WTC11 (cell line): ENCODE data around the gene TRMT112. TPM values are rescaled to one million over a fixed set of nuclear protein-coding genes. Genes with fewer than 3 reads are reported as not detected.

Experiments
- ATAC-seq: fragments of 200-7000 bp; cut with Tn5 transposase; 2 replicates; pipeline ENCODE4 v1.10.0; 2021; ENCODE audit warnings: mild to moderate bottlenecking, moderate library complexity
- CTCF ChIA-PET: fragments of 300-600 bp; sonication (Branson Sonifier 250); formaldehyde crosslinking; loops from one replicate; lab custom pipeline; 2021; ENCODE audit warnings: antibody characterized with exemption; lab: Charles Lee
- POLR2A ChIA-PET: fragments of 350-600 bp; sonication (Branson Sonifier 250); formaldehyde crosslinking; loops from one replicate; lab custom pipeline; 2021; ENCODE audit warnings: antibody characterized with exemption; lab: Charles Lee
- DNase-seq: peaks from one replicate; pipeline ENCODE4 v3.0.0; 2021; ENCODE audit warnings: low spot score
- H3K27ac Mint-ChIP-seq: 2 replicates; pipeline ENCODE4 v1.8.0; 2021; ENCODE audit warnings: mixed read lengths
- H3K27me3 Mint-ChIP-seq: 2 replicates; pipeline ENCODE4 v1.8.0; 2021; ENCODE audit warnings: low read depth, mild to moderate bottlenecking, moderate library complexity, mixed read lengths
- H3K36me3 Mint-ChIP-seq: 2 replicates; pipeline ENCODE4 v1.8.0; 2021; ENCODE audit warnings: mixed read lengths
- H3K4me1 Mint-ChIP-seq: 2 replicates; pipeline ENCODE4 v1.8.0; 2022; ENCODE audit warnings: mixed read lengths
- H3K4me3 Mint-ChIP-seq: 2 replicates; pipeline ENCODE4 v1.8.0; 2021; ENCODE audit warnings: mild to moderate bottlenecking, moderate library complexity, mixed read lengths
- H3K9me3 Mint-ChIP-seq: 2 replicates; pipeline ENCODE4 v1.8.0; 2021; ENCODE audit warnings: mixed read lengths
- AFF4 ChIP-seq: sonication (generic); formaldehyde crosslinking; IDR thresholded peaks from 2 replicates; pipeline ENCODE4 v1.8.1; 2023; ENCODE audit warnings: mild to moderate bottlenecking, missing genetic modification reagents, borderline replicate concordance
- AR ChIP-seq: fragments of 250-450 bp; sonication (Bioruptor Pico); IDR thresholded peaks from 2 replicates; pipeline ENCODE4 v1.9.0; 2021; ENCODE audit warnings: mild to moderate bottlenecking
- ATF1 ChIP-seq: sonication (generic); formaldehyde crosslinking; IDR thresholded peaks from 2 replicates; pipeline ENCODE4 v1.8.1; 2023; ENCODE audit warnings: mild to moderate bottlenecking, moderate library complexity, missing genetic modification reagents
- E2F4 ChIP-seq: sonication (generic); formaldehyde crosslinking; IDR thresholded peaks from 2 replicates; pipeline ENCODE4 v1.8.1; 2022; ENCODE audit warnings: low read depth, mild to moderate bottlenecking, moderate library complexity, missing genetic modification reagents, borderline replicate concordance
- ELF4 ChIP-seq: sonication (generic); formaldehyde crosslinking; IDR thresholded peaks from 2 replicates; pipeline ENCODE4 v1.8.1; 2022; ENCODE audit warnings: low read depth, mild to moderate bottlenecking, moderate library complexity, missing genetic modification reagents
- ESRRA ChIP-seq: sonication (generic); formaldehyde crosslinking; IDR thresholded peaks from 2 replicates; pipeline ENCODE4 v1.8.1; 2022; ENCODE audit warnings: mild to moderate bottlenecking, missing genetic modification reagents, borderline replicate concordance
- ETV6 ChIP-seq: sonication (generic); formaldehyde crosslinking; IDR thresholded peaks from 2 replicates; pipeline ENCODE4 v1.8.1; 2022; ENCODE audit warnings: mild to moderate bottlenecking, missing genetic modification reagents
- FOXJ3 ChIP-seq: sonication (generic); formaldehyde crosslinking; IDR thresholded peaks from 2 replicates; pipeline ENCODE4 v1.9.0; 2021; ENCODE audit warnings: missing genetic modification reagents, mild to moderate bottlenecking, borderline replicate concordance
- IRF2 ChIP-seq: sonication (generic); formaldehyde crosslinking; IDR thresholded peaks from 2 replicates; pipeline ENCODE4 v1.8.0; 2022; ENCODE audit warnings: low read depth, missing genetic modification reagents, borderline replicate concordance
- JUN ChIP-seq: sonication (generic); formaldehyde crosslinking; IDR thresholded peaks from 2 replicates; pipeline ENCODE4 v1.8.0; 2023; ENCODE audit warnings: mild to moderate bottlenecking, missing genetic modification reagents
- NFATC4 ChIP-seq: fragments of 250-450 bp; sonication (Bioruptor Pico); IDR thresholded peaks from 2 replicates; pipeline ENCODE4 v1.9.0; 2021; ENCODE audit warnings: mild to moderate bottlenecking
- NFYB ChIP-seq: sonication (generic); formaldehyde crosslinking; conservative IDR thresholded peaks from 2 replicates; pipeline ENCODE4 v1.8.0; 2022; ENCODE audit warnings: low read depth, missing genetic modification reagents
- NR1H2 ChIP-seq: sonication (generic); formaldehyde crosslinking; IDR thresholded peaks from 2 replicates; pipeline ENCODE4 v1.9.0; 2021; ENCODE audit warnings: mild to moderate bottlenecking, moderate library complexity, missing genetic modification reagents
- PRRX2 ChIP-seq: fragments of 250-450 bp; sonication (Bioruptor Pico); IDR thresholded peaks from 2 replicates; pipeline ENCODE4 v1.8.0; 2021; ENCODE audit warnings: mild to moderate bottlenecking
- RORB ChIP-seq: fragments of 250-450 bp; sonication (Bioruptor Pico); IDR thresholded peaks from 2 replicates; pipeline ENCODE4 v1.9.0; 2021; ENCODE audit warnings: mild to moderate bottlenecking
- SMAD4 ChIP-seq: sonication (generic); formaldehyde crosslinking; IDR thresholded peaks from 2 replicates; pipeline ENCODE4 v1.8.0; 2022; ENCODE audit warnings: mild to moderate bottlenecking, missing genetic modification reagents
- SOX15 ChIP-seq: fragments of 250-450 bp; sonication (Bioruptor Pico); IDR thresholded peaks from 2 replicates; pipeline ENCODE4 v1.9.0; 2021; ENCODE audit warnings: mild to moderate bottlenecking
- SP1 ChIP-seq: sonication (generic); formaldehyde crosslinking; conservative IDR thresholded peaks from 2 replicates; pipeline ENCODE4 v1.8.1; 2022; ENCODE audit warnings: missing genetic modification reagents
- STAT6 ChIP-seq: sonication (generic); formaldehyde crosslinking; conservative IDR thresholded peaks from 2 replicates; pipeline ENCODE4 v1.8.1; 2023; ENCODE audit warnings: mild to moderate bottlenecking, low read depth, missing genetic modification reagents, moderate library complexity
- ZBTB21 ChIP-seq: sonication (generic); formaldehyde crosslinking; IDR thresholded peaks from 2 replicates; pipeline ENCODE4 v1.8.1; 2023; ENCODE audit warnings: mild to moderate bottlenecking, missing genetic modification reagents, borderline replicate concordance
- ZMAT4 ChIP-seq: fragments of 250-450 bp; sonication (Bioruptor Pico); IDR thresholded peaks from 2 replicates; pipeline ENCODE4 v1.9.0; 2021; ENCODE audit warnings: mild to moderate bottlenecking
- ZNF512 ChIP-seq: sonication (generic); formaldehyde crosslinking; IDR thresholded peaks from 2 replicates; pipeline ENCODE4 v1.8.1; 2022; ENCODE audit warnings: missing genetic modification reagents, borderline replicate concordance
- total RNA-seq: library from RNA; stranded (reverse); gene quantifications from 3 replicates; pipeline ENCODE4 v1.2.3, GENCODE V29; 2021

TRMT112 gene
- total RNA-seq, 1 experiment from 2014 or later: 285 TPM

- TF ChIP-seq STAT6: no peak
- no peak for TF ChIP-seq RORB (CRISPR knock-in tag)
- TF ChIP-seq ZMAT4: no peak
- no peak for TF ChIP-seq NR1H2 (CRISPR knock-in tag)
- no peak for TF ChIP-seq NFATC4
- no peak for TF ChIP-seq ZBTB21 (CRISPR knock-in tag)
- TF ChIP-seq E2F4 (CRISPR knock-in tag): no peak
- no peak for TF ChIP-seq AR
Observed at GRCh38 chr11:64364911-64365310, 47.6 kb upstream of the TRMT112 start (continued).

GRCh38 chr11:64364435-64364834 is 47.1 kb upstream of the TRMT112 start:
- Mint-ChIP-seq H3K4me1 (peaks cover 12% of the 10 kb centered on the region), H3K9me3 (no peaks in the 10 kb centered on the region), H3K27ac (no peak overlapping the region), H3K27me3 (no peaks in the 10 kb centered on the region), H3K36me3 (peaks cover 45% of the 10 kb centered on the region), H3K4me3 (no peak overlapping the region)
- ATAC-seq (no peak), DNase-seq (no peak)
- POLR2A ChIA-PET: no interaction called here
- TF ChIP-seq AFF4 (CRISPR knock-in tag): no peak
- no peak for TF ChIP-seq SOX15
- no peak for TF ChIP-seq ELF4
- CTCF ChIA-PET: interaction anchor here (0.6 to 12.8 kb wide), 5 partner anchors 9 to 841 kb away, joined by 3 to 140 read pairs (median 4); no protein-coding TSS in a partner anchor

GRCh38 chr11:64362339-64362738 is 45.0 kb upstream of the TRMT112 start:
- no peak for ATAC-seq
- POLR2A ChIA-PET: no interaction called here
- CTCF ChIA-PET: interaction anchor here (0.6 kb wide), 1 partner anchor 61 kb away, joined by 4 read pairs; no protein-coding TSS in a partner anchor
- peaks cover 15% of the 10 kb centered on the region for H3K4me1 Mint-ChIP-seq
- no peak for DNase-seq
- no peaks in the 10 kb centered on the region for H3K27me3 Mint-ChIP-seq
- no peak overlapping the region for H3K4me3 Mint-ChIP-seq
- no peaks in the 10 kb centered on the region for H3K9me3 Mint-ChIP-seq
- H3K27ac Mint-ChIP-seq: no peak overlapping the region
- H3K36me3 Mint-ChIP-seq: peaks cover 41% of the 10 kb centered on the region
- TF ChIP-seq SMAD4 (CRISPR knock-in tag): no peak
- no peak for TF ChIP-seq ESRRA
- no peak for TF ChIP-seq ZMAT4
- no peak for TF ChIP-seq ETV6 (CRISPR knock-in tag)
- no peak for TF ChIP-seq FOXJ3 (CRISPR knock-in tag)
- no peak for TF ChIP-seq JUN (CRISPR knock-in tag)
- no peak for TF ChIP-seq SP1
- no peak for TF ChIP-seq IRF2 (CRISPR knock-in tag)
- no peak for TF ChIP-seq NFYB
- no peak for TF ChIP-seq PRRX2
- no peak for TF ChIP-seq ATF1 (CRISPR knock-in tag)
- TF ChIP-seq ZNF512 (CRISPR knock-in tag): no peak
